RWPE2 (cell line): ENCODE data around the gene FOXK2.

ENCODE experiments used
- ATAC-seq: fragments of 200-7000 bp; cut with Tn5 transposase; 3 replicates; pipeline ENCODE4 v1.9.1; 2021; ENCODE audit warnings: low read depth
- DNase-seq: peaks from one replicate; pipeline ENCODE4 v3.0.0-alpha.2; 2020; ENCODE audit warnings: low spot score
- H3K27ac ChIP-seq: fragments of 450-650 bp; 2 replicates; pipeline ENCODE4 v1.5.1; 2017; ENCODE audit warnings: mild to moderate bottlenecking; ENCODE audit not compliant: poor library complexity, severe bottlenecking
- H3K27me3 ChIP-seq: fragments of 250-450 bp; sonication (Bioruptor Pico); 2 replicates; pipeline ENCODE4 v1.5.1; 2021; ENCODE audit warnings: mild to moderate bottlenecking, moderate library complexity; ENCODE audit not compliant: insufficient read depth, poor library complexity, severe bottlenecking
- H3K36me3 ChIP-seq: fragments of 250-450 bp; sonication (Bioruptor Pico); 2 replicates; pipeline ENCODE4 v1.5.1; 2020; ENCODE audit warnings: low read depth, mild to moderate bottlenecking, moderate library complexity
- H3K4me1 ChIP-seq: fragments of 250-450 bp; sonication (Bioruptor Pico); 2 replicates; pipeline ENCODE4 v1.5.1; 2021; ENCODE audit warnings: mild to moderate bottlenecking, moderate library complexity; ENCODE audit not compliant: insufficient read depth, poor library complexity, severe bottlenecking
- H3K4me3 ChIP-seq: fragments of 250-450 bp; sonication (Bioruptor Pico); 2 replicates; pipeline ENCODE4 v1.5.1; 2021; ENCODE audit warnings: mild to moderate bottlenecking, moderate library complexity; ENCODE audit not compliant: severe bottlenecking
- H3K9me3 ChIP-seq: fragments of 250-450 bp; sonication (Bioruptor Pico); 2 replicates; pipeline ENCODE4 v1.5.1; 2021; ENCODE audit warnings: mild to moderate bottlenecking, moderate library complexity; ENCODE audit not compliant: severe bottlenecking
- CTCF ChIP-seq: fragments of 450-650 bp; IDR thresholded peaks from one replicate; pipeline ENCODE4 v1.5.1; 2017; ENCODE audit warnings: mild to moderate bottlenecking, moderate library complexity; ENCODE audit not compliant: poor library complexity, severe bottlenecking

Gene FOXK2

GRCh38 chr17:82494236-82495055, 25.1 kb upstream of the FOXK2 start:
- H3K4me1 ChIP-seq, result peaks cover 27% of the 10 kb centered on the region
- no peaks in the 10 kb centered on the region for H3K9me3 ChIP-seq
- peak overlapping the region; percentile 53 for H3K27ac ChIP-seq
- no peaks in the 10 kb centered on the region for H3K36me3 ChIP-seq
- TF ChIP-seq CTCF, result peak; percentile 95
- H3K27me3 ChIP-seq, result no peaks in the 10 kb centered on the region
- ATAC-seq (peak; percentile 68), DNase-seq (no peak)
- H3K4me3 ChIP-seq, result no peak overlapping the region

- Histone ChIP-seq H3K4me1 (peaks cover 27% of the 10 kb centered on the region), H3K4me3 (no peak overlapping the region), H3K27ac (peak overlapping the region; percentile 53), H3K36me3 (no peaks in the 10 kb centered on the region), H3K9me3 (no peaks in the 10 kb centered on the region), H3K27me3 (no peaks in the 10 kb centered on the region)
- peak; percentile 33 for ATAC-seq
- DNase-seq, result no peak
- no peak for TF ChIP-seq CTCF
These were observed 23.5 kb upstream of the FOXK2 start for GRCh38 chr17:82495844-82496528.

GRCh38 chr17:82496529-82497434, 22.8 kb upstream of the FOXK2 start:
- TF ChIP-seq CTCF, result no peak
- ATAC-seq (peak; percentile 45), DNase-seq (peak; percentile 97)
- Histone ChIP-seq H3K9me3 (no peaks in the 10 kb centered on the region), H3K4me1 (peaks cover 28% of the 10 kb centered on the region), H3K27me3 (no peaks in the 10 kb centered on the region), H3K4me3 (peak overlapping the region; percentile 43), H3K36me3 (no peaks in the 10 kb centered on the region), H3K27ac (peak overlapping the region; percentile 53)

- Histone ChIP-seq H3K4me3 (peak overlapping the region; percentile 31), H3K4me1 (peaks cover 31% of the 10 kb centered on the region), H3K27ac (peak overlapping the region; percentile 53), H3K27me3 (no peaks in the 10 kb centered on the region), H3K36me3 (no peaks in the 10 kb centered on the region), H3K9me3 (no peaks in the 10 kb centered on the region)
- no peak for TF ChIP-seq CTCF
- ATAC-seq, result peak; percentile 17; the same call in 2 of the 3 replicates
- no peak for DNase-seq
These were observed 21.8 kb upstream of the FOXK2 start for GRCh38 chr17:82497483-82498405.
